ENCODE data around the gene HDAC1.
"Not testable (repeated sequence)": the region's sequence is repeated elsewhere in the genome, so short reads cannot be mapped to it uniquely, and the experiment has no call there.

Gene HDAC1

DNA sequence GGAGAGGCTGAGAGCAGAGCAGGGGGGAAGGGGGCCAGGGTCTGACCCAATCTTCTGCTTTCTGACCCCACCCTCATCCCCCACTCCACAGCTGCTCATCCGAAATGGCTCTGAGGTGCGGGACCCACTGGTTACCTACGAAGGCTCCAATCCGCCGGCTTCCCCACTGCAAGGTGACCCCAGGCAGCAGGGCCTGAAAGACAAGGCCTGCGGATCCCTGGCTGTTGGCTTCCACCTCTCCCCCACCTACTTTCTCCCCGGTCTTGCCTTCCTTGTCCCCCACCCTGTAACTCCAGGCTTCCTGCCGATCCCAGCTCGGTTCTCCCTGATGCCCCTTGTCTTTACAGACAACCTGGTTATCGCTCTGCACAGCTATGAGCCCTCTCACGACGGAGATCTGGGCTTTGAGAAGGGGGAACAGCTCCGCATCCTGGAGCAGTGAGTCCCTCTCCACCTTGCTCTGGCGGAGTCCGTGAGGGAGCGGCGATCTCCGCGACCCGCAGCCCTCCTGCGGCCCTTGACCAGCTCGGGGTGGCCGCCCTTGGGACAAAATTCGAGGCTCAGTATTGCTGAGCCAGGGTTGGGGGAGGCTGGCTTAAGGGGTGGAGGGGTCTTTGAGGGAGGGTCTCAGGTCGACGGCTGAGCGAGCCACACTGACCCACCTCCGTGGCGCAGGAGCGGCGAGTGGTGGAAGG lies 17.1 kb upstream of the HDAC1 start:
- FAIRE-seq: no peak

DNA sequence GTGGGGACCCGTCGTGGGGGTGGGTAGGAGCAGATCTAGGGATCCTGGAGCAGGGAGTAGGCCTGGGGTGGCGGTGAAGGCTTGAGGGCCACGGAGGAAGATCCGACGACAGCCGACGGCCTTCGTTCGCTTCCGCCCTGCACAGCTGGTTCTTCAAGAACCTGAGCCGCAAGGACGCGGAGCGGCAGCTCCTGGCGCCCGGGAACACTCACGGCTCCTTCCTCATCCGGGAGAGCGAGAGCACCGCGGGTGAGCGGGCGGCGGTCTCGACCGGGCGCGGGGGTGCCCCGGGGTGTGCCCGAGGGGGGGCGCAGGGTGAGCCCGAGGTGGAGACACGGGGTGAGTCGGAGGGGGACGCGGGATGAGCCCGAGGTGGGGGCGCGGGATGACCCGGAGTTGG lies 16.5 kb upstream of the HDAC1 start:
- no peak for FAIRE-seq

GRCh38 chr1:32276032-32276782 lies 15.7 kb upstream of the HDAC1 start:
- no peak for FAIRE-seq

- FAIRE-seq: not testable (repeated sequence)
Observed at GRCh38 chr1:32284777-32285176, 7.1 kb upstream of the HDAC1 start.

DNA sequence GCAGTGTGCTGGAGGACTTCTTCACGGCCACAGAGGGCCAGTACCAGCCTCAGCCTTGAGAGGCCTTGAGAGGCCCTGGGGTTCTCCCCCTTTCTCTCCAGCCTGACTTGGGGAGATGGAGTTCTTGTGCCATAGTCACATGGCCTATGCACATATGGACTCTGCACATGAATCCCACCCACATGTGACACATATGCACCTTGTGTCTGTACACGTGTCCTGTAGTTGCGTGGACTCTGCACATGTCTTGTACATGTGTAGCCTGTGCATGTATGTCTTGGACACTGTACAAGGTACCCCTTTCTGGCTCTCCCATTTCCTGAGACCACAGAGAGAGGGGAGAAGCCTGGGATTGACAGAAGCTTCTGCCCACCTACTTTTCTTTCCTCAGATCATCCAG lies 6.2 kb upstream of the HDAC1 start:
- FAIRE-seq: no peak

- no peak for FAIRE-seq
Observed at GRCh38 chr1:32286763-32287162, 5.1 kb upstream of the HDAC1 start.

GRCh38 chr1:32289256-32289655 lies 2.6 kb upstream of the HDAC1 start:
- no peak for FAIRE-seq

- no peak for FAIRE-seq
Observed at GRCh38 chr1:32291145-32291707, 657 bp upstream of the HDAC1 start.

DNA sequence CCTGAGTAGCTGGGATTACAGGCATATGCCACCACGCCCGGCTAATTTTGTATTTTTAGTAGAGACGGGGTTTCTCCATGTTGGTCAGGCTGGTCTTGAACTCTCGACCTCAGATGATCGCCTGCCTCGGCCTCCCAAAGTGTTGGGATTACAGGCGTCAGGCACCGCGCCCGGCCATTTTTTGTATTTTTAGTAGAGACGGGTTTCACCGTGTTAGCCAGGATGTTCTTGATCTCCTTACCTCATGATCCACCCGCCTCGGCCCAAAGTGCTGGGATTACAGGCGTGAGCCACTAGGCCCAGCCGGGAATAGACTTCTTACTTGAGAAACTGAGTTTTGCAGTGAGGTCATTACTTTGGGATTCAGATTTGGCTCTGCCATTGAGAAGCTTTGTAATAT lies 6.3 kb downstream of the HDAC1 start:
- FAIRE-seq: not testable (repeated sequence)

DNA sequence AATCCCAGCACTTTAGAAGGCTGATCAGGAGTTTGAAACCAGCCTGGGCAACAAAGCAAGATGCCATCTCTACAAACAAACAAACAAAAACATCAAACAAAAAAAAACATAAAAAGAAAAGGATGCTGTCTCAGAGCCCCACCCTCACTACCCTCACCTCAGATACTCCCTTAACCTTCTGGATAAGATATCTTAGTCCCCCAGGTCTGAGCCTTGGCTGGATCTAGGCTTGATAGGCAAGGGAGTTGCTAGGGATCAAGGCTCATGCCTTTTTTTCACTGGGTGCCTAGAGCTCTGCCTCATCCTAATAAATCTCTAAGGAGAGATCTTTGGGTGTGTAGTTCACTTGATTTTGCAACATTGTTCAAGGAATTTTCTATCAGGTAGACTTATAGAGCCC lies 7.4 kb downstream of the HDAC1 start:
- FAIRE-seq: no peak

DNA sequence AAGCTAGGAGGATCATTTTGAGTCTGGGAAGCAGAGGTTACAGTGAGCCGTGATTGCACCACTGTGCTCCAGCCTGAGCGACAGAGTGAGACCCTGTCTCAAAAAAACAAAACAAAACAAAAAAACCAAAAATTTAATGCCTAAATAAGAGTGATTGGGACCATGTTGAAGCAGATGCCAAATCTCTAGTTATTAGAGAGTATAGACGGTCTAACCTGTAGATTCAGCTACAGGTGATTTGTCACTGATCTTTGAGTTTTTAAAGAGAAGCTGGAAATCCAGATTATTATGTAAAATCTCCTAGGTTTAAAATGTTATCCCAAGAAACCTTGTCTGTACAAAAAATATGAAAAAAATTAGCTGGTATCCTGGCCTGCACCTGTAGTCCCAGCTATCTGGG lies 11.5 kb downstream of the HDAC1 start:
- no peak for FAIRE-seq

GRCh38 chr1:32303997-32304622 lies 12.2 kb downstream of the HDAC1 start:
- FAIRE-seq: no peak

- no peak for FAIRE-seq
Observed at GRCh38 chr1:32305310-32305709, 13.4 kb downstream of the HDAC1 start.

GRCh38 chr1:32307324-32307723 lies 15.4 kb downstream of the HDAC1 start:
- no peak for FAIRE-seq

DNA sequence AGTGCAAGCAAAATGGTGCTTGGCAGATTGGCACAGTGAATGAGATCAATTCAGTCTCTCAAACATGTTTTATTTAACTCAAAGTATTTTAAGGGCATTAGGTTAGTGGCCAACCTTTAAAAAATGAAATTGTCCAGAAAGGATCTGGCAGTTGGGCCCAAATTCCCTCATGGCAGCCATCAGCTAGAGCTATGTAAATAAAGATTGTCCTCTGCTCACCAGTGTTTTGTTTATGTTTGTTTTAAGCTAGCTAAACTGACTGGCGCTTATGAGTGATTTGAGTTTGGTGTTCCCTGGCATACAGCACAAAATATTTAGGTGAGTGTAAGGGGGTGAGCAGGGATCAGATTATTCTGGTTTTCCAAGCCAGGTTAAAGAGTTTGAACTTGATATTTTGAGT lies 18.1 kb downstream of the HDAC1 start:
- no peak for FAIRE-seq

GRCh38 chr1:32311709-32312393 lies 20.0 kb downstream of the HDAC1 start:
- no peak for FAIRE-seq

DNA sequence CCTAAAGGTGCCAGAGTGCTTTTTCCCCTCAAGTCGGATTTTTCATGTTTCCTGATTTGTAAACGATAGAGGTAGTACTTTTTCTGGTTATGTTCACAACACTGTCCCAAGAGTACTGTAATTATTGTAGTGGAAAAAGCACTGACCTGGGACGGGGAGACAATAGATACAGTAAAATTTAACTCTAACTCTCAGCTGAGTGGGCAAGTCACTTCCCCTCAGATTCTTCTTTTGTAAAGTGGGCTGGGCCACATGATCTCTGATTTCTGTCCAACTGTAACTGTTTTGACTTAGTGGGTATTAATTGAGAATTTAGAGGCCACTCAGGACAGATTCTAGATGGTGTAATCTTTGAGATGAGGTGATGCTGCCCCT lies 25.0 kb downstream of the HDAC1 start:
- FAIRE-seq: no peak

GRCh38 chr1:32318127-32318869 lies 26.4 kb downstream of the HDAC1 start:
- FAIRE-seq: no peak

GRCh38 chr1:32321712-32322291 lies 29.9 kb downstream of the HDAC1 start:
- no peak for FAIRE-seq

DNA sequence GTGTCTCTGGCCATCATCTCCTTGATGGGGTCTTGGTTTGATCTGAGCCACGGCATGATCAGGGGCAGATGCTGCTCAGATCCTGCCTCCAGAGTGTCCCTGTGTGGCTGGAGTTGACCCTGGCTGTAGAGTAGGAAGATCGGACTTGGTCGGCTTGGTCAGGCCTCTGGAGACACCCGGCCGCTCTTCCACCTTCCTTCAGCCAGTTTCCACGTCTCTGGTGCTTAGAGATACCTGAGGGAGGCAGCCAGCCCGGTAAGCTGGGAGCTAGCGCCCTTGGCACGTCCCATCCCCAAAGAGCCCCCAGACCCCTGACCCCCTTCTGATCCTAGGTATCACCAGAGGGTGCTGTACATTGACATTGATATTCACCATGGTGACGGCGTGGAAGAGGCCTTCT lies 35.3 kb downstream of the HDAC1 start:
- no peak for FAIRE-seq

DNA sequence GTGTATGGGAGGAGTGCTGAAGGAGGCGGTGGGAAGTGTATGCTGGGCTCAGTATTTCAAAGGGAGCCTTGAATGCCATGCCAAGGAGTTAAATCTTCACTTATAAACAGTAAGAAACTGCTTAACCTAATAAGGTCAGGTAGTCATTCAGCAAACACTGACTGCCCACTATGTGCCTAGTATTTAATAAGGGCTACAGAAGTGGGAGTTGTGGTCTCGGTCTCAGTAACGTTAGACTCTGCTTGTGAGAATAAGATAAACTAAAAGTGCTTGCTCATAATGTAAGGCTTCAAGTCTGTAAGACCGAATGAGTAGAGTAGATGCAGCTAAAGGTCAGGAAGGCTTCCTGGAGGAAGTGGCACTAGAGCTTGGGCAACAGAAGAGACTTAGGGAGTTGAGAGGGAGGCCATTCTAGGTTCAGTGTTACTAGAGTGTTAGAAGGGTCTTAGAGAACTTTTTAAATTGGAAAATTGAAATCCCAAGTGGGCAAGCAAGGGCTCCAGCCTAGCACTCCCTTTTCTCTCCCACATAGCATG lies 38.1 kb downstream of the HDAC1 start:
- FAIRE-seq: no peak

All from endometrium (tissue), 2 donors.